CMK (cell line): Measurements from ENCODE around the gene ZNF736.
"Not testable (repeated sequence)": the region's sequence is repeated elsewhere in the genome, so short reads cannot be mapped to it uniquely, and the experiment has no call there.

ENCODE experiments used
- DNase-seq: peaks from one replicate; pipeline ENCODE4 v3.0.0-alpha.2; 2010; ENCODE audit warnings: low read depth

Gene ZNF736

GRCh38 chr7:64313740-64314491 lies at the start of gene ZNF736:
Gene ZNF736 (plus strand): TSS chr7:64313961. CDS start chr7:64314151, 190 bp downstream.
- peak; percentile 85 for DNase-seq

GRCh38 chr7:64266341-64266919 lies 47.3 kb upstream of the ZNF736 start:
- DNase-seq: no peak

DNA sequence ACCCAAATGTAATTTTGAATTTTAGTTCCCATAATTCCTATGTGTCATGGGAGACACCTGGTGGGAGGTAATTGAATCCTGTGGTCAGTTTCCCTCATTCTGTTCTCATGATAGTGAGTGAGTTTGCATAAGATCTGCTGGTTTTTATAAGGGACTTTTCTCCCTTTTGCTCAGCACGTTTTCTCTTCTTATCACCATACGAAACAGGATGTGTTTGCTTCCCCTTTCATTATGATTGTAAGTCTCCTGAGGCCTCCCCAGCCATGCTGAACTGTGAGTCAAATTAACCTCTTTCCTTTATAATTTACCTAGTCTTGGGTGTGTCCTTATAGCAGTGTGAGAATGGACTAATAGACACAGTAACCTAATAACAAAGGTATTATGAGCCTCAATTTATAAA lies 36.1 kb upstream of the ZNF736 start:
- DNase-seq: peak; percentile 20

GRCh38 chr7:64294701-64295420 lies 18.9 kb upstream of the ZNF736 start:
- no peak for DNase-seq

DNA sequence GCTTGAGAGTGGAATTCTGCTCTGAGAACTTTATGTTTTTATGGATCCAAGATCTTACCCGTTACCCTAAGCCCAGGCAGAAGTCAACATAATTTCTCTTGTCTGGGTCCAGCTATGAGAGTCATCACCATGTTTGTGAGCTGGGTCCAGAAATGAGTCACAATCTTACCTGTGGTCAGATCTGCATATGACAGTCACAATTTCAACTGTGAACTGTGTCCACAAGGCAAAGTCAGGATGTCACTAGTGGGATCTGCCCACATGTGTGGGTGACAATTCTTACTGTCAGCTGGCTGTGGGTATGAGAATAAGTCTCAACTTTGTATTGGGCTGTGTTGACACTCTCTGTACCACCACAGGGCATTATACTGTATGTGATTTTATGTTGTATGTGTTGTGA lies 16.3 kb upstream of the ZNF736 start:
- DNase-seq: not testable (repeated sequence)

GRCh38 chr7:64300641-64301405 lies 12.9 kb upstream of the ZNF736 start:
- no peak for DNase-seq

DNA sequence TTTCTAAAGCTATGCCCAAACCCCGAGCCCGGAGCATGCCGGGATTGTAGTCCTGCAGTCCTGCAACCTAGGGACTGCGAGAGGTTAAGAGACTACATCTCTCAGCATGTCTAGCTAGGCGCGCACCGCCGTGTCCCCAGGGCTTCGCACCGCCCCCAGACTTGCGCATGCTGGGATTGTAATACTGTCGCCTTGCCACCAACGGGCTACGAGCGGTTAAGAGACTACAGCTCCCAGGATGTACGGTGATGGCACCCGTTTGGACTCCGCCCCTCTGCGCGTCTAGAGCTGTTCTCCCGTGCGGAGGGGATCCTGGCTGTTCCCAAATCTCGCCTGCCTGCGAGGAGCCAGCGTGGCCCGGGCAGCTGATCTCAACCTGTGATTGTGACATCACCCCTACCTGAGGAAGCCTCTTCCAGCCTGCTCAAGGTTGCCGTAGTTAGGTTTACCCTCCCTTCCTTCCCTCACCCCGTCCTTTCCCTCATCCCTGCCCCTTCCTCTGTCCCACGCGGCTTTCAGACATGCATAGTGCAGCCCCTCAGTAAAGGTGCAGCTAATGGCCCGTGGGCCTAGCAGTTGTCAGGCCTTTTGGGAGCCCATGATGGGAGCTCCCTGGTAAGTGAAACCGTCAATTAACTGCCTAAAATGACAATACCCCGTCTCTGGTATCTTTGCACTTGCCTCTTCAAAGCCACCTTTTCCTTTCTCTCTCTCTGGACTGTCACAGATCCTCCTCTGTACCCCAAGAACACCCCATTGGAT lies 6.3 kb upstream of the ZNF736 start:
- peak; percentile 83 for DNase-seq

GRCh38 chr7:64308016-64308270 lies 5.8 kb upstream of the ZNF736 start:
- no peak for DNase-seq

DNA sequence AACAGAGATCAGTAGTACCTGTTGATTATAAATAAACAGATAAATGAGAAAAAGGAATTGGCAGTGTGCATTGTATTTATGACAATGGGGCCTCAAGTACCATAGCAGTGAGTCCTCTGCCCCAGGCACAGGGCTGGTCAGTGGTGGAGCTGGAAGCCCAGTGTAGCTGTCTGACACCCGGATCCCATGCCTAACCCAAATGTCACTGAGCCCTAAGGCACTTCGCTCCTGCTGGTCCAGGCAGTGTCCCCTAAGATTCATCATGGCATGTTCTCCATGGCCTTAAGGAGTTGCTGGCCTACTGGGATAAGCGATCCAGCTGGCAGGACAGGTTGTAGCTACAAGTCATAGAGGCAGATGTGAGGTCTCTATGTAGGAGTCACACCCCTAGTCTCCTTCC lies 3.3 kb upstream of the ZNF736 start:
- no peak for DNase-seq

- no peak for DNase-seq
Measured at GRCh38 chr7:64312826-64313225, 935 bp upstream of the ZNF736 start.

DNA sequence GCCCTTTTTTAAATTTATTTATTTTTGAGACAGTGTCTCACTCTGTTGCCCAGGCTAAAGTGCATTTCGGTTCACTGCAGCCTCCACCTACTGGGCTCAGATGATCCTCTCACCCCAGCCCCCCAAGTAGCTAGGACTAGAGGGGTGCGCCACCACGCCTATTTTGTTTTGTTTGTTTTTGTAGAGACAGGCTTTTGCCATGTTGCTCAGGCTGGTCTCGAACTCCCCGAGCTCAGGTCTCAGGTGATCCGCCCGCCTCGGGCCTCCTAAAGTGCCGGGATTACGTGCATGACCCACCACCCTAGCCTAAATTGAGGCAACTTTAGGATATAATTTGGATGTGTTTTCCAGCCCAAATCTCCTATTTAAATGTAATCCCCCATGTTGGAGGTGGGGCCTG lies 805 bp downstream of the ZNF736 start:
- DNase-seq: no peak

DNA sequence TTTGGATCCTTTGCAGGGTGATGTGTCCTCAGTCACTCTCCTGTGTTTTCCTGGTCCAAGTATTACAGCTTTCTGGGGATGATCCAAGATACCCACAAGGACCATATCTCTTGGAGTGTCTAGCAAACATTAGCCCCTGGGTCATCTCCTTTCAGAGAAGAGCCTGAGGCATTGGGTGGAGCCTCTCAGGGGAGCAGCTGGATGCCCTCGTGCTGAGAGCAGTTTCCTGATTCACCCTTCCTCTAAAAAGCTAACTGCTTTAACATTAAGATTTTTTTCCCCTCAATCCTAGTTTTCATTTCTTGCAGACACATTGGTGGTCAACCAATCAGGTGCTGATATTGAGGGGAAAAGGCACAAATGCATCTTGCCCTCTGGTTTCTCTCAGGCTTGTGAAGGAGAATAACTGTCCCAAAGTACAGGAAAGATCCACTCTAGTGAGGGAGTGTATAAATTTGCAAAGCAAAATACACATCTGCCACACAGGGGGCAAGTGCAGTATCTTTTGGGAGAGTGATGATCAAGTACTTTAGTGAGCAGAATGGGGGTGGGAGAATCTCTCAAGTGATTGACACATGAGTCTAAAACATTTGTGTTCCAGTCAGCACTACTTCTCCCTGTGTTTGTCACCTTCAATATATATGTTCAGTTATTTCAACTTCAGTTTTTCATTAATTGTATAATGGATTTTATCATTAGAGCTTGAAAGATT lies 2.4 kb downstream of the ZNF736 start:
- not testable (repeated sequence) for DNase-seq

- DNase-seq: no peak
Measured at GRCh38 chr7:64320547-64321513, 7.1 kb downstream of the ZNF736 start.

DNA sequence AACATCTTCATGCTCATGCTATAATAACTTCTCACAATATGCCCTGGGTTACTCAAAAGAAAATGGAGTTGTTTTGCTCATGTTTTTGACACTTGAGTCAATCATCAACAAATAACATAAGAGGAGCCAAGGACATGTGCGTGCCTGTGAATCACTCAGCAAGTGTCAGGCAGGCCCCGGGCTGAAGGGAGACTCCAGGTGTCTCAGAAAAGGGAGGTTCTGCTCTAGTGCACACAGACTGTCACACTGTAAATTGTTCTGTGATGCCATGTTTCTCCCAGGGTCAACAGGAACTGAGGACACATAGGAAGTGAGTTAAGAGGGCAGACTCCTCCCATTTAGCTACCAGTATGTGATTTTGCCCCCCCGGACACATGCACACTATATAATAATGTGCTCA lies 10.4 kb downstream of the ZNF736 start:
- DNase-seq: not testable (repeated sequence)

DNA sequence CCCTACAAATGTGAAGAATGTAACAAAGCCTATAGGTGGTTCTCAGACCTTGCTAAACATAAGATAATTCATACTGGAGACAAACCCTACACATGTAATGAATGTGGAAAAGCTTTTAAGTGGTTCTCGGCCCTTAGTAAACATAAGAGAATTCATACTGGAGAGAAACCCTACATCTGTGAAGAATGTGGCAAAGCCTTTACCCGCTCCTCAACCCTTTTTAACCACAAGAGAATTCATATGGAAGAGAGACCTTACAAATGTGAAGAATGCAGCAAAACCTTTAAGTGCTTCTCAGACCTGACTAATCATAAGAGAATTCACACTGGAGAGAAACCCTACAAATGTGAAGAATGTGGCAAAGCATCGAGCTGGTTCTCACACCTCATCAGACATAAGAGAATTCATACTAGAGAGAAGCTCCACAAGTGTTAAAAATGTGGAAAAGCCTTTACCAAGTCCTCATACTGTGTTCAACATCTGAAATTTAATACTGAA lies 35.0 kb downstream of the ZNF736 start:
- DNase-seq: not testable (repeated sequence)

- no peak for DNase-seq
Measured at GRCh38 chr7:64359543-64359942, 45.8 kb downstream of the ZNF736 start.

DNA sequence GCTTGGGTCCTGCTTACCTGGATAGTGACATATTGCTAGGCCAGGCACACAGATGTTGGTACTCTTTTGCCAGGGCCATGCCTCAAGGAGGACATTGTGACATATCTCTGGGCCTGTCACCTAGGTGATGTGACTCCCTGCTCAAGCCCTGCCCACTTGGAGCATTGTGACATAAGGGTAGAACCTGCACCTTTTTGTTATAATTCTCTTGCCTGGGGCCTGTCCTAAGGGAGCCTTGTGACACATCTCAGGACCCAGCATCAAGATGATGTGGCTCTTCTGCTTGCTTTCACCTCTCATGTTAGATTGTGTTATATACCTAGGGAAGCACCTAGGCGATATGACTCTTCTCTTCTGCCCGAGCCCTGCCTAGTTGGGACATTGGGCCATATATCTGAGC lies 57.4 kb downstream of the ZNF736 start:
- no peak for DNase-seq

- DNase-seq: no peak
Measured at GRCh38 chr7:64373017-64373416, 59.3 kb downstream of the ZNF736 start.

DNA sequence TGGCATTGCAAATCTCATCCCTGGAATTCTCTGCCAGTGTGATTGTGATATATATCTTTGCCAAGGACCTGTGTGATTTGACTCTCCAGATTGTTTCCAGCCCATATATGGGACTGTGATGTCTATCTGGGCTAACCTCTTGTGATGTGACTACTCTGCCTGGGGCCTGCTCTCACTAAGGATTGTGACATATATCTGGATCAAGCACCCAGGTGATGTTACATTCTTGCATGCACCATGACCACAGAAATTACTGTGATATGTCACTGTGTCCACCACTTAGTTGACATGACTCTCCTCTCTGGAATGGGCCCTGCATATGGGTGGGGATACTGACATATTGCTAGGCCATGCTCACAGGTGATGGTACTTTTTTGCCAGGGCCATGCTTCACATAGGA lies 86.6 kb downstream of the ZNF736 start:
- DNase-seq: no peak
